Retinal pigment epithelial cell (primary cell): ENCODE results near the gene GALNT17.
"Not testable (repeated sequence)": the region's sequence is repeated elsewhere in the genome, so short reads cannot be mapped to it uniquely, and the experiment has no call there.

Experiments used
- DNase-seq: peaks from one replicate; pipeline ENCODE4 v3.0.0-alpha.2; 2010; ENCODE audit warnings: low read depth
- H3K4me3 ChIP-seq: 2 replicates; pipeline ENCODE4 v1.5.1; 2011; ENCODE audit warnings: mild to moderate bottlenecking, low read length, control low read depth, moderate library complexity
- TF ChIP-seq, protein P1 (sequence below): conservative IDR thresholded peaks from 2 replicates; pipeline ENCODE4 v1.5.1; 2011; ENCODE audit warnings: low read depth, low read length, control low read depth, inconsistent platforms

Gene GALNT17

GRCh38 chr7:71186535-71187057, 54.7 kb downstream of the GALNT17 start:
- DNase-seq, result no peak
- TF ChIP-seq, protein P1, sequence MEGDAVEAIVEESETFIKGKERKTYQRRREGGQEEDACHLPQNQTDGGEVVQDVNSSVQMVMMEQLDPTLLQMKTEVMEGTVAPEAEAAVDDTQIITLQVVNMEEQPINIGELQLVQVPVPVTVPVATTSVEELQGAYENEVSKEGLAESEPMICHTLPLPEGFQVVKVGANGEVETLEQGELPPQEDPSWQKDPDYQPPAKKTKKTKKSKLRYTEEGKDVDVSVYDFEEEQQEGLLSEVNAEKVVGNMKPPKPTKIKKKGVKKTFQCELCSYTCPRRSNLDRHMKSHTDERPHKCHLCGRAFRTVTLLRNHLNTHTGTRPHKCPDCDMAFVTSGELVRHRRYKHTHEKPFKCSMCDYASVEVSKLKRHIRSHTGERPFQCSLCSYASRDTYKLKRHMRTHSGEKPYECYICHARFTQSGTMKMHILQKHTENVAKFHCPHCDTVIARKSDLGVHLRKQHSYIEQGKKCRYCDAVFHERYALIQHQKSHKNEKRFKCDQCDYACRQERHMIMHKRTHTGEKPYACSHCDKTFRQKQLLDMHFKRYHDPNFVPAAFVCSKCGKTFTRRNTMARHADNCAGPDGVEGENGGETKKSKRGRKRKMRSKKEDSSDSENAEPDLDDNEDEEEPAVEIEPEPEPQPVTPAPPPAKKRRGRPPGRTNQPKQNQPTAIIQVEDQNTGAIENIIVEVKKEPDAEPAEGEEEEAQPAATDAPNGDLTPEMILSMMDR, result no peak
- H3K4me3 ChIP-seq, result no peak overlapping the region

- no peak for DNase-seq
- TF ChIP-seq, protein P1, result no peak
- H3K4me3 ChIP-seq, result no peak overlapping the region
Observed at GRCh38 chr7:71191771-71192170, 59.8 kb downstream of the GALNT17 start.

DNA sequence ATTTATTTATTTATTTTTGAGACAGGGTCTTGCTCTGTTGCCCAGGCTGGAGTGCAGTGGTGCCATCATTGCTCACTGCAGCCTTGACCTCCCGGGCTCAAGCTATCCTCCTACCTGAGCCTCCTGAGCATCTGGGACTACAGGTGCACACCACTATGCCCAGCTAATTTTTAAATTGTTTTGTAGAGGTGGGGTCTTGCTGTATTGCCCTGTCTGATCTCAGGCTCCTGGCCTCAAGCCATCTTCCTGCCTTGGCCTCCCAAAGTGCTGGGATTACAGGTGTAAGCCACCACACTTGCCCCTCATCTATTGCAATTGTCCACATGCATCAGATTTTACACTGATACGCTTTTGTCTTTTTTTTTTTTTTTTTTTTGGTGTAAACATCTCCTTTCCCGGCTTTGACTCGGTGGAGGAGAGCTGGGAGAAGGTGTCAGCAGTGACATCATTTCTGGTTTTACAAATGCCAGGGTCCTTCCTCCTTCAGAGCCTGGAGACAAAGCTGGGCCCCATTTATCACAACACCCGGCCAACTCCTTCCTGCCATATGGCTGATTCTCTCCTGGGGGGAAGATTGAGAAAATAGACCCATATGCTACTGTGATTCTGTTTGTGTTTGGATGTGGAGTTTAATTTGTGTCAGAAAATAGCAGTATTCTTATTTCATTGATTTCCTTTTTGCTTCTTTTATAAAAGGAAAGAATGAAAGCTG, 61.3 kb downstream of the GALNT17 start:
- TF ChIP-seq, protein P1, result no peak
- DNase-seq, result no peak

DNA sequence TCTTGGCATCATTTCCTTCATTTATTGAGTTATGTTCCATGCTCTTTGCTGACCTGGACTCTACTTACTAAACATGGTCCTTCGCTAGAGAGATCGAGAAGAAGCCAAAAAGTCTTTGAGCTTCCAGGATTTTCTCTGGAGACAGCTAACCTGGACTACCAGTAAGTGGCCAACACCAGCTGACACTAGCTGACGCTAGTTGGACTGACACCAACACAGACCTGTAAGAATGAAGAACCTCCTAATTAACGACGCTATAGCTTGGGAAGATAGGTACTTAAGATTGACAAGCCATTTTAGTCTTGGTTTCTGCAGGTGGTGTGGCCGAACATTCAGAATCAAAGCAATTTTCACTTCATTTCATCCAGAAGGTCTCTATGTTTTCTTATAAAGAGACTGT, 66.4 kb downstream of the GALNT17 start:
- TF ChIP-seq, protein P1, result no peak
- H3K4me3 ChIP-seq, result no peak overlapping the region

More for the DNA sequence above, 61.3 kb downstream of the GALNT17 start:
- no peak overlapping the region for H3K4me3 ChIP-seq

GRCh38 chr7:71198887-71199286, 66.9 kb downstream of the GALNT17 start:
- TF ChIP-seq, protein P1, result no peak
- no peak for DNase-seq
- no peak overlapping the region for H3K4me3 ChIP-seq

More for the DNA sequence above, 66.4 kb downstream of the GALNT17 start:
- DNase-seq, result no peak

DNA sequence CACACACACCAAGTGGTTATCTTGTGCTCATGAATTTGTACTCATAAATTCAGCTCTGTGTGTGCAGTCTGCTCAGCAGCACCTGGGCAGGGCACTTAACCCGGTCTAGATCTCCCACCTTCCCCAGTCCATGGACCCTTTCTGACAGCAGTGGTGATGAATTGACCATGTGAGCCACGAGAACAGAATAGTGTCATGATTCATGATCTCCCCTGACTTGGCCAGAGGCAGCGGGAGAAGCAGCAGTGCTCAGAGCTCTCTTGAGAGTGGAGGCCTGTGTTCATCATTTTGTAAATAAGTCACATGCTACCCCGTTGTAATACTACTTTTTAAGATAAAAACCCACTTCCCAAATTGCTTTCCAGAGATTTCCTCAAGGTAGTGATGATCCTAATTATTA, 74.2 kb downstream of the GALNT17 start:
- no peak for DNase-seq
- H3K4me3 ChIP-seq, result no peak overlapping the region
- TF ChIP-seq, protein P1, result no peak

DNA sequence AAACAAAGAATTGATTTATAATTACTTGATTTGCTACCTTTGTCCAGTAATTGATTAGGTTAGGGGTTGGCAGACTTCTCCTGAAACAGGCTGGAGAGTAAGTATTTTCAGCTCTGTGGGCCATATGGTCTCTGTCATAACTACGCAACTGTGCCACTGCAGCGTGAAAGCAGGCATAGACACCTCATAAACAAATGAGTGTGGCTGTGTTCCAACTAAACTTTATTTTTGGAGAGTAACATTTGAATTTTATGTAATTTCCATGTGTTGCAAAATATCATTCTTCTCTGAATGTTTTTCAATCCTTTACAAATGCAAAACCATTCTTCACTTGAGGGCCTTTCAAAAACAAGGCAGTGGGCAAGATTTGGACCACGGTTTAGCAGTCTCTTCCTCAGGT, 76.9 kb downstream of the GALNT17 start:
- no peak for DNase-seq
- TF ChIP-seq, protein P1, result no peak
- no peak overlapping the region for H3K4me3 ChIP-seq

- not testable (repeated sequence) for DNase-seq, H3K4me3 ChIP-seq
Observed at GRCh38 chr7:71209484-71209883, 77.5 kb downstream of the GALNT17 start.
